Stimulated activated CD8-positive, alpha-beta memory T cell treated with anti-CD3 and anti-CD28 coated beads, Interleukin-4, amount 100 ng/mL, for 24 hours (primary cell): Measurements from ENCODE around the gene CLEC16A.

Experiments used
- DNase-seq: peaks from one replicate; pipeline ENCODE4 v3.0.0-alpha.2; 2020; ENCODE audit warnings: low read depth

Gene CLEC16A

DNA sequence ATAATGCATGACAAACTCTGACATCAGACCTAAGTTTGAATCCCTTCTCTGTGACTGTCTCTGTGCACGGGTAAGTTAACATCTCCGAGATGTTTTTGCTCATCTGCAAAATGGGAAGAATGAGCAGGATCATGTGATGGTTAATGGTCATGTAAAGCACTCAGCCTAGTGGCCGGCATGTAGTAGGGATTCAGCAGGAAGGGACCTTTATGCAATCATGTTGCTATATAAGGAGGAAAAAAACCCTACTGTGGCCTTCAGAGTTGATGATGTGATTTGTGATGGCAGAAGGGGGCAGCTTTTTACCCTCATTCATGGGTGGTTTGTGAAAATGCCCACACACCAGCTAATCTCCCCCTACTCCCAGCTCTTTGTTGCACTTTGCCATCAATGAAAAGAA is 24.1 kb downstream of the CLEC16A start:
- DNase-seq = no peak

GRCh38 chr16:10969615-10970014 is 25.3 kb downstream of the CLEC16A start:
- no peak for DNase-seq

GRCh38 chr16:10970065-10970464 is 25.7 kb downstream of the CLEC16A start:
- no peak for DNase-seq

GRCh38 chr16:10971560-10971961 is 27.2 kb downstream of the CLEC16A start:
- DNase-seq = no peak

DNA sequence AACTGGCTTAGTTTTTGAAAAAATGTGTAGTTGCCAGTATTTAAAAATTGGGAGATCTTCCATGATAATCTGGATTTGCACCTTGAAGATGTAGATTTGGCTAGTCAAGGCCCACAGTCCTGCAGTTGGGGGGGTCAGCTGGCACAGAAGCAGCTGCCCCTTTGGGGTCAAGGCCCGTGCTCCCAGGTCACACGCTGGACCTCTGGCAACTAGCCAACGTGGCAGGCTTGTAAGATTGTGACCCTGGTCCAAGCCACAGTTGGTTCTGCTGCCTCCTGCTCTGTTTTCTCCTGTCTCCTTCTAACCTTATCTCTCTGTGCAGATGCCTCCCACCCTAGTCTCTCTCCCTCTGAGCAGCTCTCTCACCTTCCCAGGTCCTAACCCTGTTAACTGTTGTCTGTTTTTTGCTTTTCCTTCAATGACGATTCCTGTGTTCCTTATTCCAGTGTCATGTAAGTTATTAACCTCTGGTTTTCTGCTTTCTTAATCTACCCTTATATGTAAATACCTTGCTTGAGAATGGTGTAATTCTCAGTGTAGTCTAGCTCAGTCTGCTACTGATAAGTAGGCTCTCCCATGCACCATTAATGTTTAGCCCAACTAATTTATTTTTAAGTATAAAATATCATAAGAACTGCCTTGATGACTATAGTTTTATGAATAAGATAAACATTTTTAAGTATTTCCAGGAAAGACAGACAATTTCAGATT is 27.9 kb downstream of the CLEC16A start:
- no peak for DNase-seq

DNA sequence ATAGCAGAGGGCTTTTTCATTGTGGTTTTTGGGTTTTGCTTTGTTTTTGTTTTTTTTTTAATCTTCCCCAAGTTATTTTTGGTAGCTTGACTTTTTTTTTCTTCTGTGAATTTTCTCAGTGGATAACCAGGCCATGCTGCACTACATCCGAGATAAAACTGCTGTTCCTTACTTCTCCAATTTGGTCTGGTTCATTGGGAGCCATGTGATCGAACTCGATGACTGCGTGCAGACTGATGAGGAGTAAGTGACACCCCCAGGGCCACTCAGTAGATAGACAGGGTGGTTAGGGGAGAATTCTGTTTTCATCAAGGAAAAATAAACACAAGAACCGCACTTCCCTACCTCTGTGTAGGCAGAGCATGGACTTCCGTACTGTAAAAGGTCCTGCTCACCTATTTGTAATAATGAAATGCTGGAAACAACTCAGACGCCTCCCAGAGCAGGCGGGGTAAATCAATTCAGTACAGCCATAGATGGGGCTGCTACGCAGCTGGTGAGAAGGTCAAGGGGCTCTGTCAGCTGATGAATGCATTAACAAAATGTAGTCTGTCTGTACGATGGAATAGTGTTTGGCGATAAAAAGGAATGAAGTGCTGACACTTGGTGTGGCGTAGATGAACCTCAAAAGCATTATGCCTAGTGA is 28.6 kb downstream of the CLEC16A start:
- DNase-seq = no peak

DNA sequence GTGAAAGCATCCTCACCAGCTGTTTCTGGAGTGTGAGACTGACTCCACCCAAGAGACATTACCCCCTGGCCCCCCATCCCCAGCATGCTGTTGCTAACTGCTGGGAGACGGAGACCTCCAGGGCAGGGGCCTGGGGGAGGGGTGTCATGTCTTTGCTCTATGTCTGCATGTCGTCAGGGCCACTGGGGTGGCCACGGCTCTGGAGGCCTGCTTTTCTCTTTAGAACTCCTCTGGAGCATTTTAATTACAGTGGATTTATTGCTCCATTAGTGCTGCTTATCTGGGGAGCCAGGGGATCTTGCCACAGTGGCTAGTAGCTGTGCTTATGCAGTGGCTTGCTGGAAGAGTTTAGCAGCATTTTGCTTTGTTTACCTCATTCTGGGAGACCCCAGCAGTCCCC is 32.3 kb downstream of the CLEC16A start:
- no peak for DNase-seq

GRCh38 chr16:10978124-10978523 is 33.8 kb downstream of the CLEC16A start:
- DNase-seq = no peak

DNA sequence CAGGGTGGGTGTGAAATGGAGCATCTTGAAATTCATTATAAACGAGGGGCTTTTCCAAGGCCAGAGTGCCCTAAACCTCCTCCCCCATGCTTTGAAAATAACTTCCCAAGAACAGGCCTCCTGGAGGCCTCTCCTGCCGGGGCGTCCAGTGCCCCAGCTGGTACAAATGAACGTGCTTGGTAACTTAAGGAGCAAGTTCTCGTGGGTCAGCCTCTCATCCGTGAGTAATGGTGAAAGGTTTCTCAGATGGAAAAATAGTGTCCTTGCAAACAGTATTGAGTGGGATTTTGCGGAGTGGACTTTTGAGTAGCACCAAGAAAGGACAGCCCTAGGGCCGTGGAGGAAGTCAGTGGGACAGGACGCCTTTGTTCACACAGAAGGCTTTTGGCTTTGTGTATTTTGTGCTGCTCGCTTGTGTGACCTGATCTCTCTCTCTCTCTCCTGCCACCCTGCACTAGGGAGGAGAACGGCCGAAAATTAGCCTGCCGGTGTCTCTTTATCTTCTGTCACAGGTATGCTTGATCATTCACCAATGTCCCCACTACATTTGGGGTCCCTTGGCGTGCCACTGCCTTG is 34.6 kb downstream of the CLEC16A start:
- no peak for DNase-seq

DNA sequence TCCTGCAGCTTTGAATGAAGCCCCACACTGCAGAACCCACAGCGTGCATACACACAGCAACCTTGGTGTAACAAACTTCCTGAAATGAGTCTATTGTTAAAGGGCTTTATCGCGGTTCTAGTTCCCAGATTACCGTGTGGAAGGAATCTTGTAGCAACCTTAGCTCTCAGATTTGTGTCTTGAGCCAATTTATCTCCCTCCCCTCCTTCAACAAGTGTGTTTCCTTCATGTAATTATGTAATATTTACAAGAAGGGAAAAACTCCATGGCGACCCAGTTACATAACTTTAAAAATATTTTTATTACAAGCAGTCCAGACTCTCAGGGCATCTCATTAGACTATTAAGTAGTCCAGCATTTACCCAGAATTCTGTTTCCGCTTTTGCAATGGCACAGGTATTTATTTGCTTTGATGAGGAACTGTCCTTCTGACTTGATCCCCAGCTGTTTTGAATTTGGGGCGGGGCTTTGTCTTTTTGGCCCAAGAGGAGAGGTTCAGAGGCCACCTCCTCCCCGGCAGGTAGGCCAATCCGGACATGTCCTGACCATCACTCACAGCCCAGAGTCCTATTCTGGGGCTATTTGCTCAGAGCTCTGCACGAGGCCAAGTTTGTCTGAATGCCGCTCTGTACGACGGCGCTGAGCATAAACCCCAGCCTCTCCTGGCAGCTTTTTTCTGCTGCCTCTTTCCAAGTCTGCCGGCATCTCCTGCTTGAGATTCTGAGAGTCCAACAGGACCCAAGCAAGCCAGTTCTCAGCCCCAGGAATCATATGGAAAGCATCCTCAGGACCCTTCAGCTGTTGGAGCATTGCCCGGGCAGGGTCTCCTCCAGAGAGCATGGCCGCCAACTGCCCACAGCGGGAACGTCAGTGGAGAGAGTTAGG is 35.6 kb downstream of the CLEC16A start:
- DNase-seq = no peak

DNA sequence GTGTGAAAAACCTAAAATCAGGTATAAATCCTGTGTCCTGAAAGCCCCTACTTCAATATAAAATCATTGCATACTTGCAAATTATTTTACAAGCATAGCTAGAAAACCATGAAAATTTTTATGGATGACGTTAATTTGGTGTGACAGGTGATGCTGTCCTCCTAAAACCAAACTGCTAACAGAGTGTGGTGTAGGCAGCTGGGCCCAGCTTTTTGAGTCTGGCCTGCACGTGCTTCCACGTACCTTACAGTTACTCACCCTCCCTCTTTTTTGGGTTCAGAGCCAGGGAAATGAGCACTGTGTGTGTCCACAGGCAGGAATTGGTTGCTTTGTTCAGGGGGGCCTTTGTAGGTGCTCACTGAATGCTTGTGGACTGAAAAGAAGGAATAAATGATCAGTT is 36.4 kb downstream of the CLEC16A start:
- DNase-seq = no peak

GRCh38 chr16:10981697-10982216 is 37.4 kb downstream of the CLEC16A start:
- no peak for DNase-seq

- DNase-seq = no peak
Measured at GRCh38 chr16:10982465-10983150, 38.2 kb downstream of the CLEC16A start.

GRCh38 chr16:10983159-10983558 is 38.8 kb downstream of the CLEC16A start:
- DNase-seq = no peak

DNA sequence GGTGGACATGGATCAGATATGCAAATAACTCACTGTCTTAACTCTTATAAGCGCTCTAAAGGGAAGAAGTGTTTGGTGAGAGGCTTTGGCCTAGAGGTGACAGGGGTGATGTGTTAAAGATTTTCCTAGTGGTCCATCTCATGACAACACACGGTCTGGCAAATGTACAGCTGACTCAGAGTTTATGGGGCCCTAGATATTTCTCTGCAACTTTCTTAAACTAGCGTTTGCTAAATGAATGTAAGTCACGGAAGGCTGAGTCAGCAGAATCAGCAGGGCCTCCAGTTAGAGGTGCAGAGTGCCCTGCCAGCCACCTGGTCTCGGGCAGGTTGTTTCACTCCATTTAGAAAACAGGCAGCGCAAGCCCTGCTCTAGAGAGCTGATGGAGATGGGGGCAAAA is 40.1 kb downstream of the CLEC16A start:
- no peak for DNase-seq

DNA sequence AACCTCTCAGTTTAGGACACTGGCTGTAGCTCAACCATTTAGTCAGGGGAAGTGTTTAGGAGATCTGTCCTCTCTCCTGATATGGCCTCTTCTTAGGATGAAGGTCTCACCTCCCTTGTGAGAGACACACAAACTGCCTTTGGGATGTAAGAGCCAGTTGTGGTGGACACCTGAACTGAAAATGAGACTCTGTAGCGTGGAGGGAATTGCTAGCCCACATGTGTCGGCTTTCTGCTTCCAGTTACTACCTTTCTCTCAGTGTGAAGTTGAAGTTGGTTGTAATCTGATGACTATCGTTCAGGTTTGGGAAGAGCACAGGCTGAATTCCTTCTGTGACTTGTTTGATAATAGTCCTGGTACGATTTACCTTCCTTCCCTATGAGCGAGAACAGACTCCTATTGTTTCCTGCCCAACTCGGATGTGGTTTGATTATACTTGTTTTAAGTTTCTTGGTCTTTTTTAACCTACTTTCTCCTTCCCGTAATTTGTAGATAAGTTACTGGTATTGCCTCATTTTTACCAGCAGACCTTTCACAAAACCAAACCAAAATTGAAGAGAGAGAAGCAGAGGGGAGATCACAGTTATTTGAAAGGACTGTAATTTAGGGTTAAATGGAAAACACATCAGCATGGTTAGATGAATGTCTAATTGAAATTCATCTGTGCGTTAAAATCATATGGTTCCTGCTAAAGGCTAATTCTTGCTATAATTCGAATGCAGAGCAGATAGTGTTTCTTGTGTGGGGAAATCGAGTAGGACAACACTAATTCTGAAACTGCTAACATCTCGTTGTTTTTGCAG is 43.2 kb downstream of the CLEC16A start:
- no peak for DNase-seq

- DNase-seq = peak; percentile 49
Measured at GRCh38 chr16:10988164-10988803, 43.9 kb downstream of the CLEC16A start.

- DNase-seq = no peak
Measured at GRCh38 chr16:10988879-10989278, 44.5 kb downstream of the CLEC16A start.

DNA sequence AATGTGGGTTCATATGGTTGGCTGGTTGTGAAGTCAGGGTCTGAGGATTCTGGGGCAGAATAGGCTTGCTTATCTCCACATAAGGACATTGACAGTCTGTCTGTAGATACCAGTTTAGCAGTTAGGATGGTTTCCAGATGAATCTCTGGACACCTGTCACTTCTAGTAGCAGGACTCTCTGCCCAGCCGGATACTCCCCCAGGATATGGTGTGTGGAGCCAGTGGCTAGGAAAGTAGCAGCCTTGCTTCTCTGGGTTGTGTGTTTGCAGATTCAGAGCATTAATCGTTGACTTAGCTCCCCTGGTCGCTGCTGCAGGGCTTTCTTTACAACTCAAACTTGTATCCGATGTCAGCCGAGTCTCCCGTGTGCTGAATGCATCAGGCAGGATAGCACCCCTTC is 45.2 kb downstream of the CLEC16A start:
- DNase-seq = no peak

GRCh38 chr16:10990378-10990777 is 46.0 kb downstream of the CLEC16A start:
- DNase-seq = no peak
